Omental fat pad (tissue), 4 donors: ENCODE measurements around the gene PTOV1. TPM values are rescaled to one million over a fixed set of nuclear protein-coding genes. Genes with fewer than 3 reads are reported as not detected.

ENCODE experiments used
- ATAC-seq: fragments of 150-250 bp; one replicate; pipeline ENCODE4 v1.9.1; 2016; ENCODE audit warnings: mild to moderate bottlenecking, moderate library complexity; ENCODE audit not compliant: low FRiP score
- DNase-seq: peaks from one replicate; pipeline ENCODE4 v3.0.0-alpha.2; 2019; ENCODE audit warnings: low spot score
- CTCF ChIP-seq, 3 donors: fragments of 450-650 bp; IDR thresholded peaks; one replicate each; pipeline ENCODE4 v1.5.1; 2016 to 2017; ENCODE audit warnings: antibody characterized with exemption in 3 of 3, mild to moderate bottlenecking in 3 of 3, moderate library complexity in 2 of 3
- total RNA-seq, 4 donors: library from RNA; depleted of rRNA; stranded (reverse); fragments of >200 nt; gene quantifications; one replicate each; pipeline ENCODE4 v1.1.0, GENCODE V29; 2016

Gene PTOV1
- total RNA-seq, 4 donors from 2014 or later, result 37.3 to 64.8 (median 58.1) TPM

GRCh38 chr19:49855676-49856573 is 5.0 kb downstream of the PTOV1 start:
- DNase-seq (no peak), ATAC-seq (no peak)
- no peak for TF ChIP-seq CTCF (IDR thresholded peaks at IDR 0.05)

- no peak for TF ChIP-seq CTCF (IDR thresholded peaks at IDR 0.05)
- DNase-seq, result no peak
- no peak for ATAC-seq
These were observed 5.6 kb downstream of the PTOV1 start for GRCh38 chr19:49856574-49857021.

- TF ChIP-seq CTCF (IDR thresholded peaks at IDR 0.05), result no peak
- no peak for DNase-seq
These were observed 6.3 kb downstream of the PTOV1 start for GRCh38 chr19:49857061-49857837.

GRCh38 chr19:49857838-49858087 is 6.8 kb downstream of the PTOV1 start:
- DNase-seq (no peak), ATAC-seq (no peak)
- no peak for TF ChIP-seq CTCF (IDR thresholded peaks at IDR 0.05)

More at GRCh38 chr19:49857061-49857837, 6.3 kb downstream of the PTOV1 start:
- ATAC-seq, result no peak

GRCh38 chr19:49858088-49858985 is 7.4 kb downstream of the PTOV1 start:
- ATAC-seq, result no peak
- no peak for DNase-seq
- no peak for TF ChIP-seq CTCF (IDR thresholded peaks at IDR 0.05)

GRCh38 chr19:49859682-49860335 is 8.8 kb downstream of the PTOV1 start:
- no peak for DNase-seq
- TF ChIP-seq CTCF (IDR thresholded peaks at IDR 0.05), result no peak
- ATAC-seq, result no peak
